Glomerular endothelial cell (primary cell): ENCODE measurements around the gene BLTP2. TPM values are rescaled to one million over a fixed set of nuclear protein-coding genes. Genes with fewer than 3 reads are reported as not detected.

Experiments
- DNase-seq: peaks from one replicate; pipeline ENCODE4 v3.0.0-alpha.2; 2011; ENCODE audit warnings: low read depth, low spot score; ENCODE audit errors: extremely low read depth
- total RNA-seq: library from RNA; depleted of rRNA; stranded (reverse); fragments of >200 nt; gene quantifications from 2 replicates; pipeline ENCODE4 v1.2.3, GENCODE V29; 2015

Gene BLTP2
- total RNA-seq, 1 donor from 2014 or later = 154 TPM

- DNase-seq = peak; percentile 69
Observed at GRCh38 chr17:28599311-28600184, 45.4 kb downstream of the BLTP2 start.

DNA sequence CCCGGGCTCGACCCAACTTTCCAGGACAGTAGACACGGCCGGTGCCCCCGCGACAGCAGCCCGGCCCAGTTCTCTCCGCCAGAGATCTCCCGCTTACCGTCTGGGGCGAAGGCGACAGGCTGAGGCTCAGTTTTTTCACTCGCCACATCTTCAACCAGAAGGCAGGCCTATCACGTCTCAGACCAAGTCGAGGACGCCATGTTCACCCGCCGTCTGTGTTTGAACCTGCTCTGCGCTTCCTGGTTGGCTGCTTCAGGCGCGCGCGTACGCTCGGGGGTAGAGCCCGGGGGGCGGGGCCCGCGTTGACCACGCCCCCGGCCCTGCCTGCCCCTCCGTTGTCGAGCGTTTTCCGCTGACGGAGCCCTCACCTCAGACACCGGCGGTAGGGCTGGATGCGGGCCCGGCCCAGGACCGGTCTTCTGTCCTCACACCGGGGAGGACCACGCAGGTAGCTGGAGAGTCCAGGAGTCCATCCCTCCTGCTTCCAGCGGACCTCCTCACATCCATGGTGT, 46.1 kb downstream of the BLTP2 start, which contains the start of gene SPAG5:
Gene SPAG5 (minus strand): TSS at position 227 of the 512 bp plus-strand sequence. CDS start 79 bp downstream, at position 148.
- peak; percentile 55 for DNase-seq

DNA sequence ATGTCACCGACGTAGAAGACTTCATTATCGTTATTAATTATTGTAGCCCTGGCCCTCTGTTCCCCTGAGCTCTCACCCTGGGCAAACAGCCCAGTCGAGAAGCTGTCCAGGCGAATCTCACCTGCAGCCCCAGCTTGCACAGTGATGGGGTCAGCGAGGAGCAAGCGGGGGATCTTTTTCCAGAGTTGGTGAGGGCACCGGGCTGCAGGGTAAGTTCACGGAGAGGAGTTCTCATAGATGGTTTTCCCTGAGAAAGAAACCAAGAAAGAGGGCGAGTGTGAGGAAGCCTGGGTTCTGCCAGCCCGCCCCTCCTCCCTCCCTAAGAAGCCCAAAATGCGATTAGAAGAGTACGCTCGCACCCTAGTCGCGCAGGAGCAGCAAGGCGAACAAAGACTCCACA, 46.6 kb downstream of the BLTP2 start:
- no peak for DNase-seq

DNA sequence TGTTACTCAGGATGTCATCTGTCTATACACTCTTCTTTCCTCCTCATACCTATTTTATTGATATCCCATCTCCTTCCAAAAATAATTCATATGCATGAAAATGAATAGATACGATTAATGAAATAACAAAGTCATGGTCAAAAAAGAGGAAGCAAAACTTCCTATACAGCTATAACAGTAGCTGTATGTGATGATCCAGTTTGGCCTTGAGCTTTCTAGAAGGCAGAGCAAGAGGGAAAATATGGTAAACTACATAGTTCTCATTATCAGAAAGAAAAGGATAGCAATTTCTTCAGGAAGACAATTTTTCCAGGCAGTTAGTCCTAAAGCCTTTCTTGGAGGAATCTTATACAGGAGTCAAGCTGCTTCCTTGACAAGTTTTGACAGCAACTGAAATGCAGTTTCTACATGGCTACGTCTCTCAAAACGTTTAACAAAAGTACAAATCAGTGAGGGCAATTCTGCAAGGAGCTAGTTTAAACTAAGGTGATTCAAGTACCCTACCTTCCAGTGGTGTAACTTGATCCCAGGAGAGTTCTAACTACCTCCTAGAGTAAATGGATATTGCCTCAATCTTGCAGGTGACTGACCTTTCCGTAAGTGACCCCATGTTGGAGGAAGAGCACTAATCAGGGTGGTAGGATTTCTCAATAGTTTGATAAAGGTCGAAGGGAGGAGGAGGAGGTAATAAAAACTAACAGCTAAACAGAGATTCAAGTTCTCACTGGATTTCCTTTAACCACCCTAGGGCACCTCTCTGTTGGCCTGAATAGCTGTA, 47.2 kb downstream of the BLTP2 start:
- no peak for DNase-seq

Other genes with a start within 250 kb of the BLTP2 start
- 2.2 and 3.3 TPM in 2 replicates for gene SLC46A1, start 238.9 kb downstream of the BLTP2 start, total RNA-seq
- gene SLC13A2, start 171.5 kb downstream of the BLTP2 start, total RNA-seq = not detected in 2 replicates
- gene FOXN1, start 138.8 kb downstream of the BLTP2 start, total RNA-seq = not detected in 2 replicates
- 38.0 and 40.0 TPM in 2 replicates for gene UNC119, start 92.5 kb downstream of the BLTP2 start, total RNA-seq
- 101 and 112 TPM in 2 replicates for gene PIGS, start 73.6 kb downstream of the BLTP2 start, total RNA-seq
- 14.1 and 23.8 TPM in 2 replicates for gene ALDOC, start 68.3 kb downstream of the BLTP2 start, total RNA-seq
- 13.0 and 18.6 TPM in 2 replicates for gene SPAG5, start 46.1 kb downstream of the BLTP2 start, total RNA-seq
- 2.5 and 5.1 TPM in 2 replicates for gene RSKR, start 31.0 kb downstream of the BLTP2 start, total RNA-seq
- 54.4 and 58.6 TPM in 2 replicates for gene SDF2, start 16.7 kb upstream of the BLTP2 start, total RNA-seq
- gene SUPT6H, start 17.0 kb upstream of the BLTP2 start, total RNA-seq = 49.1 and 65.2 TPM in 2 replicates
- 0.23 TPM in 1 of 2 replicates, not detected in the other for gene PROCA1, start 66.7 kb upstream of the BLTP2 start, total RNA-seq
- 80.6 and 99.5 TPM in 2 replicates for gene RAB34, start 72.7 kb upstream of the BLTP2 start, total RNA-seq
- gene RPL23A, start 74.8 kb upstream of the BLTP2 start, total RNA-seq = 328 and 663 TPM in 2 replicates
- 2.8 and 3.4 TPM in 2 replicates for gene TLCD1, start 81.1 kb upstream of the BLTP2 start, total RNA-seq
- 2.8 and 5.4 TPM in 2 replicates for gene NEK8, start 83.6 kb upstream of the BLTP2 start, total RNA-seq
- gene TRAF4, start 98.9 kb upstream of the BLTP2 start, total RNA-seq = 38.8 and 42.8 TPM in 2 replicates
- gene FAM222B, start 197.6 kb upstream of the BLTP2 start, total RNA-seq = 39.8 and 42.0 TPM in 2 replicates
- gene ERAL1, start 209.9 kb upstream of the BLTP2 start, total RNA-seq = 42.0 and 49.2 TPM in 2 replicates